B cell (primary cell): ENCODE measurements around the gene APRT.
A peak's percentile ranks its signal among the peaks of the same experiment; 100 is the strongest.

Source experiments
- EZH2 ChIP-seq: IDR thresholded peaks from 2 replicates; pipeline ENCODE4 v1.6.1; 2012; ENCODE audit warnings: borderline replicate concordance, low read depth, mild to moderate bottlenecking, moderate library complexity, low read length; ENCODE audit not compliant: insufficient read depth, poor library complexity, severe bottlenecking
- TF ChIP-seq, protein P1 (sequence below): fragments of 200-600 bp; IDR thresholded peaks from one replicate; pipeline ENCODE4 v1.8.0; 2022; ENCODE audit warnings: antibody characterized with exemption, mild to moderate bottlenecking

DNA sequence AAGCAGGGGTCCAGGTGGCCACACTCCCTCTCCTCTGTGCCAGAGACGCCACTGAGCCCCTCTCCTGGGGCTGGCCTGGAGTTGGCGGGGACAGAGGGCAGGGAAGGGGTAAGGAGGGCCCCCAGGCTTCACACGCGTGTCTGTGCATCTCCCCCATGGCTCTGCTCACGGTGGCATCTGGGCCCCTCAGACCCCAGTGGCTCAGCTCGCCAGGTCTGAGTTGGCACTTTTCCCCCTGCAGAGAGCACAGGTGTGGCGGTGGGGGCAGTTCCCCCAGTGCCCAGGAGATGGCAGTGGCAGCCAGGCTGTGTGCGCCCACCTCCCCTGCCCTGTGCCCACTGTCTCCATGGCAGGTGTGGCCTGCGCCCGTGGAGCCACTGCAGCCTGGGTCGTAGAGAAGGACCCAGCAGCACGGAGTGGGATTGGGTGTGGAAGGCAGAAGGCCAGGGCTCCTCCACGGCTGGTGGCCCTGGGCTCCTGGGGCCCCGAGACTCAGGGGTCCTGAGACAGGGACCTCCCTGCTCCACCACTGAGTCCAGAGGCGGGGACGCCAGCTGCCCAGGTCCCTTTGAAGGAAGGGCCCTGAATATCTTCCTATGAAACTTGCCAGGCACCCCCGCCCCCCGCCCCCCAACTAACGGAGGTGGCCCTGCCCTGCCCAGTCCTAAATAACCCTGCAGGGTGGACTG, 4.3 kb upstream of the APRT start:
- TF ChIP-seq, protein P1, sequence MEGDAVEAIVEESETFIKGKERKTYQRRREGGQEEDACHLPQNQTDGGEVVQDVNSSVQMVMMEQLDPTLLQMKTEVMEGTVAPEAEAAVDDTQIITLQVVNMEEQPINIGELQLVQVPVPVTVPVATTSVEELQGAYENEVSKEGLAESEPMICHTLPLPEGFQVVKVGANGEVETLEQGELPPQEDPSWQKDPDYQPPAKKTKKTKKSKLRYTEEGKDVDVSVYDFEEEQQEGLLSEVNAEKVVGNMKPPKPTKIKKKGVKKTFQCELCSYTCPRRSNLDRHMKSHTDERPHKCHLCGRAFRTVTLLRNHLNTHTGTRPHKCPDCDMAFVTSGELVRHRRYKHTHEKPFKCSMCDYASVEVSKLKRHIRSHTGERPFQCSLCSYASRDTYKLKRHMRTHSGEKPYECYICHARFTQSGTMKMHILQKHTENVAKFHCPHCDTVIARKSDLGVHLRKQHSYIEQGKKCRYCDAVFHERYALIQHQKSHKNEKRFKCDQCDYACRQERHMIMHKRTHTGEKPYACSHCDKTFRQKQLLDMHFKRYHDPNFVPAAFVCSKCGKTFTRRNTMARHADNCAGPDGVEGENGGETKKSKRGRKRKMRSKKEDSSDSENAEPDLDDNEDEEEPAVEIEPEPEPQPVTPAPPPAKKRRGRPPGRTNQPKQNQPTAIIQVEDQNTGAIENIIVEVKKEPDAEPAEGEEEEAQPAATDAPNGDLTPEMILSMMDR = peak; percentile 84
- TF ChIP-seq EZH2 = no peak
